Measurements from ENCODE around the gene ADARB2.

ADARB2 gene

DNA sequence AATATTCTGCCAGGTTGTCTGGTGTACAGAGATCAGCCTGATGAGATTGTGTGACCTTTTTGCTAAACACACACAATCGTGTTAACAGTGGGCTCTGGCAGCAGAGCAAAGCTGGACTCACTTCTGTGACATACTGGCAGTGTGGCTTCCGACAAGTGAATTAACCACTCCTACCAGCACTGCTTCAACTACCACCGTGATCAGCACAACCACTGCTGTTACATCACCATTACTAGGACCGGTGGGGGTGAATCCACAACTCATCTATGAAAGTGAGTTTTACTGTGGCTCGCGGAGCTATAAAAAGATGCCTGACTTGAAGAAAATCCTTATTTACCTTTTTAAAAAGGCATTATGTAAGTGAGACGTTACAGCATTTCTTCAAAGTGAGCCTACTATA is 545.6 kb downstream of the ADARB2 start:
- DNase-seq (ENCODE audit: low read depth in 2 of 2): no peak

DNA sequence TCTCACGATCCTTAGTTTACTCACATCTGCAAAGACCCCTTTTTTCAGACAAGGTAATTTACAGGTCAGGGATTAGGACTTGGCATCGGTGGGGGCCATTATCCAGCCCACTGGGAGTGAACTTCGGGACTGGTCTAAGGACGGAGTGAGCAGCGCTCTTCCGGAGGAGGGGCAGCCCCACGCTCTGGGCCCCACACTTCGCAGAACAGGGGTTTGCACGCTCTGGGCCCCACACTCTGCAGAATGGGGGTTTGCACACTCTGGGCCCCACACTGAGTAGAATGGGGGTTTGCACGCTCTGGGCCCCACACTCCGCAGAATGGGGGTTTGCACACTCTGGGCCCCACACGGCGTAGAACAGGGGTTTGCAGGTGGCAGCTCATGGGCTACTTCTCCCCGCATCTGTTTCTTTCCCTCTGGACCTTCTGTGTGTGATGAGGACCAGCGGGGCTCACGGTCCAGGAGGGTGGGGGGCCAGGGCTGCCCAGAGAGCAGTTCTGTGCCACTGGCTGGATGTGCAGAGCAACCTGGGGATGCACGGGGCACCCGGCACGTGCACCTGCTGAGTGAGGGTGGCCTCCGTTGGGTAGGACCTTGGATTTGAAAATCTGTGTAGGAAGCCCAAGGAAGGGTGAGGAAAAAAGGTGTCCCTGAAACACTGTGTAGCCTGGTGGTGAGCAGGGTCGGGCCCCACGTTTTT is 546.4 kb downstream of the ADARB2 start:
- no peak for DNase-seq (ENCODE audit: low read depth in 2 of 2)

DNA sequence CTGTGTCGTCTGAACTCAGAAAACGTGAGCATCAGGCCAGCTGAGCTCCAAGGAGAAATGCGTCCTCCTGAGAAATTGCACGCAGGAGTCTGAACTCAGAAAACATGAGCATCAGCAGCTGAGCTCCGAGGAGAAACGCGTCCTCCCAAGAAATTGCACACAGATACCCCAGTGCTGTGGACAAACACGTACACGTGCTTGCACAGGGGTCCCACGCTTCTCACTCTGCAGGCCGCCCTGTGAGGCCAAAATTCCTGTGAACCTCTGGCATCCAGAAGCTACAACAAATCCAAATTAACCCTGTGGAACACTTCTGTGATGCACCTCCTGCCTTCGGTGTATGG is 547.3 kb downstream of the ADARB2 start:
- no peak for DNase-seq (ENCODE audit: low read depth in 2 of 2)

DNA sequence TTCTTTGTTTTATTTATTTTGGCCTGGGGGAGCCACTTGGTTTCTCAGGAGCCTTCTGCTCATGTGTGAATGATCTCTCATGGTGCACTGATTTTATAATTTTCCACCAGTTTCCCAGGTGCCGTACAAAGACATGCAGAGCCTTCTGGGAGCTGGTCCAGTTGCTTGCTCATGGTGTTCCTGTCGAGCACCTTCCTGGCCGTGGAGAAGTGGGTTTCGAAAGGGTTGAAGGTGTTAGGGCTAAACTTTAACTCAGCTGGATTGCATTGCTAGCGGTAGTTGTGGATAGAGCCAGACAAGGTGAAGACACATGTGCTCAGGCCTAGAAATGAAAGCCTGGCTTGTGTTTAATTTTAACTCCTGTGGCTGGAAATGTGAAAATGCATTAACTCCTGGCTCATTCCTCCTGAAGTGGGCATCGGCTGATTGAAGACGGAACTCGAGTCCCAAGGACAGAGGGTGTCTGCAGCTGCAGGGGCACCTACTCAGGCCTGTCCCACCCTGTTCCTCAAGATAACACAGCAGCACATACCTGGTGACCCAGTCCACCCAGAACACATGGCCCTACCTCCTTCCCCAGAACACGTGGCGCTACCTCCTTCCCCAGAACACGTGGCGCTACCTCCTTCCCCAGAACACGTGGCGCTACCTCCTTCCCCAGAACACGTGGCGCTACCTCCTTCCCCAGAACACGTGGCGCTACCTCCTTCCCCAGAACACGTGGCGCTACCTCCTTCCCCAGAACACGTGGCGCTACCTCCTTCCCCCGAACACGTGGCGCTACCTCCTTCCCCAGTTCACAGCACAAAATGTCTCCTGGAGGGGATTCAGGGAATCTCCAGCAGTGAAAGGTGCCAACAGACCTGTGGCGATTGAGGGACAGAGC is 547.9 kb downstream of the ADARB2 start:
- DNase-seq (ENCODE audit: low read depth in 2 of 2): no peak

DNA sequence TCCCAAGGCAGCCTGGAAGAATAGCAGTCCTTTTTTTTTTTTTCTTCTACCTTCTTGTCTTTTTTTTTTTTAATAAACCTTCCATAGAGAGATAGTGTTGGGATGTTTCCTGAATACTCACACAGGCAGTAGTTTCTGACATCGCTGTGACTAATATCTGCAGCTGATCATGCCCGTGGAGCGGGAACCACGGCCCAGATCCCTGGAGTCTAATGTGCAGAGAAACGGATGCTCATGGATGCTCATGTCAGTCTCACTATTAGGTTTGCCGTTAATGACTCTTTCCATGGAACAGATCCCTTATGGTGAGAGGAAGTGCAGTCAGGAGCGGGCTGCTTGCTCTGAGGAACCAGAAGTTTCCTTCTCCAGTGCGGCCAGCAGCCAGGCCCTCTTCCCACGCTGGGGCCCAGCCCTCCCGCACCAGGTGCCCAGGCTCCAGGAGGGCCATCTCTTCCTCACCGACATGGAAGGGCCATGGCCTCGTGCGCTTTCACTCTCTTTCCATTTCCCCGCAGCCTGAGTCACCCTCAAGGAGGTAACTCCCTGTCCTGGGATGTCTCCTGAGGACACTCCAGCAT is 548.7 kb downstream of the ADARB2 start:
- no peak for DNase-seq (ENCODE audit: low read depth in 2 of 2)

DNA sequence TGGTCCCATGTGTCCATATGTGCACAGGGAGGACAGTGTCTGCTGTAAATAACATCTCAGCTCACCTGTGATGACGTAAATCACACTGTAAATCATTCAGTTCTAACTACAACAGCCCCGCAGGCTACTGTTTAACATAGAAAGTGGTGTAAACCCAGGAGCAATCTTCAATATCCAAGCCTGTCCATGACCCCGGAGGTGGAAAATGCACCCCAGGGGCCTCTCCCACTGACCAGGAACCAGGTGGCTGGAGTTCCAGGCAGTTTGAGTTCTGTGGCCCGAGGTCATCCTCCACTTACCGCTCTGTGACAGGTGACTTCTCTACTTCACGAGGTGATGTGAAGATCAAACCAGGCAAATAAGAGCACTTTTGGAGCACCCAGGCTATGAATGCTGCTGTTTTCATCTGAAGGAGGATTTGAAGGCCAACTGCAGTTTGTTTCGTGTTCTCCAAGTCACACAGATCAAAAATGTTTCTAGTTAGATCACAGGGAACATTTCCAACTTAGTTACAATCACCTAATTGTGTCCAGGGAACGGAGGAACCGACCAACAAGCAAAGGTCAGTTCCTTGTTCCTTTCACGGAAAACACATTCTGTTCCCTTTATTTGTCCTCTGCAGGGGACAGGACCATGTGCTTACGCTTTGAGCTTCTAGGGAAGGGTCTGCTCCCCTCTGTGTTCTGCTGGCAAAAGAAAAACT is 549.3 kb downstream of the ADARB2 start:
- DNase-seq (ENCODE audit: low read depth in 2 of 2): no peak

DNA sequence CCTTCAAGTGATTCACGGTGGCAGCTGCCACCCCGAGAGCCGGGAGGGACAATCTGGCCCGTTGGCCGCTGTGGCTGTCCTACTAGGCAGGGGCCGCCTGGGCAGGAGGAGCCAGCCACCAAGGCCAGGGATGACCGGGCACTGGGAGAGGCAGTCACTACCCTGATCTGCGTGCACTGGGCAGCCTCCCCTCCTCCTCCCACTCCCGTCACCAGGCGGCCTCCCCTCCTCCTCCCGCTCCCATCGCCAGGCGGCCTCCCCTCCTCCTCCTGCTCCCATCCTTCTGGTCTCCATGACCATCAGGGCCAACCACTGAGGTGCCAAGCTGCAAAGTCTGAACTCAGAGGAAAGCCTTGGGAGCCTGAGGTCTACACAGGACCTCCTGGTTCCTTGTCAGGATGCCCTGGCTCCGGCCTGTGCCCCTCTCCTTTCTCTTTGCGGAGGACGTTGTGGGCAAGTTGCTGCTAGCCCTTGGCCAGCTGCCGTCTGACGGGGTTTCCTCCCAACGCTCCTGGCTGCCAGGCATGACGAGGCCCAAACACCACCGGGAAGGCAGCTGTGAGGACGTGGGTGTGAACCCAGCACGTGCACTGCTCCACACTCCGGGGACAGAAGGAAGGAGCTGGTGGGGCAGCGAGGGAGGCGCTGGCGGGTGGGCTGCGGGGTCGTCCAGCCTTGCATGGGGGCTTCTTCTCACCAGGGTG is 550.0 kb downstream of the ADARB2 start:
- DNase-seq (ENCODE audit: low read depth in 2 of 2): no peak

DNA sequence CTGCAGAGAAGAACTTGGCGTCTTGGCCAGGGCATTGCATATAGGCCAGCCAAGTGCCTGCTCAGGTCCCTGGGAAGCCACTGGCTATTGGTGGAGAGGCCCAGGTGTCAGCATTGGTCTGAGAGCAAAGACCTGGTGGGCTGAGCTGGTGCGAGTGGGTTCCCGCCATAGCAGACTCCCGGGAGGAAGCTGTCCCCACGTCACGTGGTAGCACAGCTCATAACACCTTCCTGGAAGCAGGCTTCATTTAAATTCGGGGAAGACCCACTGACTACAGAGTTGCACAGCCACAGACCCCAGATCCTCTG is 550.7 kb downstream of the ADARB2 start:
- DNase-seq (ENCODE audit: low read depth in 2 of 2): no peak

DNA sequence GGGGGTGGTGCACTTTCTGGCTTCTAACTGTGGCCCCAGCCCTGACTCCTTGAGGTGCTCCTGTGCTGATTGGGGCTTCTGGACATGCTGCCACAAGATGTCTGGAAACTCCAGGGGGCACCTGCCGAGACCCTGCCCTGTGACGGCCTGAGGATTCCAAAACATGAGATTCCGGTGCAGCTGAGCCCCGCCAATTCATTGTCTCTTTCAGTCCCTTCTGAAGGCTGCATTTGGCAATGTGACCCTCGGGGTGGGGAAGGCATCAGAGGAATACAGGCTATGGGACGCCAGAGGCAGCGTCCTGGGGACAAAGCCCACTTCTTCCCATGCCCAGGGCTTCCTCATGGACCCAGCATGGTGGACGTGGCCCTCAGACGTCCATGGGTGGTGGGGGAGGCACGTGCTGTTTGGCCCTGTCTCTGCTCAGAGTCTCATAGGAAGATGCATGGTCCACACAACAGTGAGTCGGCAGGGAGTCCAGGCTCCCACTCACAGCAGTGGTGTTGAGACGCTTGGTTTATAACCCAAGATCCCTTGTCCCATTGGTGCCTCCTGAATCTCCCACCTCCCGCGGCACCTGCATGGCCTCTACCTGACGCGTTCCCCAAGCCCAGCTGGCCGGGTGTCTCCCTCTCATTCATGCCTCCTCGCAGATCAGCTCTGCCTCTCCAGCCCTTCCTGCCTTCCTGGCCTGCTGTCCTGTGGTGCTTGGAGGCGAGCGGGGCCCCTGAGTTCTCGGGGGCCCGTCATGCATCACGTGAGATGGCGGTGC is 551.2 kb downstream of the ADARB2 start:
- no peak for DNase-seq (ENCODE audit: low read depth in 2 of 2)

DNA sequence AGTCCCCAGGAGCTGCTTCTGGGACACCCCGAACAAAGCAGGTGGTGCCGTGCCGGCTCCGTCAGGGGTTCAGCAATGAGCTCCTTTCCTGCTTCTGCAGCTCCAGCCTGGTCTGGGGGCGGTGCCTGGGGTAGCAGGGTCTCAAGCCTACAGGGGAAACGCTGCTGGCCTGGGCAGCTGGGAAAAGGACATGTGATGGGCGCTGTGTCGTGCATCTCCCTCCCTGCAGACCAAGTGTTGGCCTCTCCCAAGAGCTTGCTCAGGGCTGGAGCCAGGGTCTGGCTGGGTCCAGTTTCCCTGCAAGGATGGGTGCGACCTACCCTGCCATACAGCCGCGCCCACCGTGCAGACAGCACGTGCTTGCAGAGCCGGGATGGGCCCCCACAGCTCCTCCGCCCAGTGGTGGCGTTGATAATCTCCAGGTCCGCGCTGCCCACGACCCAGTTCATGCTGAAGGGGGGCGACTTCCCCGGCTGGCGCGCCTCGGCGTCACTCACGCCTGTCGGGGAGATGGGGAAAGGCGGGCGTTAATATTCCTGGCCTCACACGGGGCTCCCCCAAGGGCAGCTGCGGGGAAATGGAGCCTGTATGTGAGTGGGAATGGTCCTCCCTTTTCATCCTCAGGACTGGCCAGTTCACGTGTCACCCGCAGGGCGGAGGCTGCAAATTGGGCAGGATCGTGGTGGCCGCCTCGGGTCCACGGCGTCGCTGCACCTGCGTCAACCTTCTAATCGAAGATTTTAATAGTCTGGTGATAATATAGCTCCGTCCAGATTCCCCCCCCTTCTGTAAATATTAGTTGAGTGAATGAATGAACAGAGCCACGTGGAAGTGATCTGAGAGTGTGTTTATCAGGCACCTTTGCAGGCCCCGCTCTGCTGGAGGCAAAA is 552.5 kb downstream of the ADARB2 start:
- DNase-seq (ENCODE audit: low read depth in 2 of 2): no peak

DNA sequence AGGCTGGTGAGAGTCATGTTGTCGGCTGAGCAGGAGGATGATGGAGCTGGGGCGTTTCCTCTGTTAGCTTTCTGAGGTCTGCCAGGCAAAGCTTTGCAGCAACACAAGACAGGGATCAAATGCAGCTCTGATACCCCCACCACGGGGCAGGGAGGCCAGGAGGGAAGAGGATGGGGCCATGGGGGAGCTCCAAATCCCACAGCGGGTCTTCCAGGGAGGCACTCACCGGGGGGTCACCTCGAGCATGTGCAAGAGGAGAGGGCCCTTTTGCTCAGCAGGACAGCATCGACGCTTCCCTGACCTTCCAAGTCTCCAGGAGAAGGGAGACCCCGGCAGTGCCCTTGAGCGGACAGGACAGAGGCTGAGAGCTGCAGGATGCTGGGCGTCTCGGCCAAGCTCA is 553.6 kb downstream of the ADARB2 start:
- no peak for DNase-seq (ENCODE audit: low read depth in 2 of 2)

DNA sequence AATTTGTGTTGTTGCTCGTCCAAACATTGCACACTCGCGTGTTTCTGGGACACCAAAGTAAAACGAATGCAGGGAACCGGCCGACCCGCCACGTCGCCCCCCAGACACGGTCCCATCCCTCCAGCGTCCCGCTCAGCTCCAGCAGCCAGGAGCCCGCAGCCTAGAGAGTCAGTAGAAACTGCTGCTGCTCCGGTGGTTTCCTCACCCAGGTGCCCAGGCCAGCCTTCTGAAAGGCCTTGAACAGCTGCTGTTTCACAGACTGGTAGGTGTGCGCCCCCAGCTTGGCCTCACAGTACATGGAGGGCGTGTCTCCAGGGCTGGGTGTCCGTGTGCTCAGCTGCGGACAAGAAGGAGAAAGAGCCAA is 554.3 kb downstream of the ADARB2 start:
- no peak for DNase-seq (ENCODE audit: low read depth in 2 of 2)

DNA sequence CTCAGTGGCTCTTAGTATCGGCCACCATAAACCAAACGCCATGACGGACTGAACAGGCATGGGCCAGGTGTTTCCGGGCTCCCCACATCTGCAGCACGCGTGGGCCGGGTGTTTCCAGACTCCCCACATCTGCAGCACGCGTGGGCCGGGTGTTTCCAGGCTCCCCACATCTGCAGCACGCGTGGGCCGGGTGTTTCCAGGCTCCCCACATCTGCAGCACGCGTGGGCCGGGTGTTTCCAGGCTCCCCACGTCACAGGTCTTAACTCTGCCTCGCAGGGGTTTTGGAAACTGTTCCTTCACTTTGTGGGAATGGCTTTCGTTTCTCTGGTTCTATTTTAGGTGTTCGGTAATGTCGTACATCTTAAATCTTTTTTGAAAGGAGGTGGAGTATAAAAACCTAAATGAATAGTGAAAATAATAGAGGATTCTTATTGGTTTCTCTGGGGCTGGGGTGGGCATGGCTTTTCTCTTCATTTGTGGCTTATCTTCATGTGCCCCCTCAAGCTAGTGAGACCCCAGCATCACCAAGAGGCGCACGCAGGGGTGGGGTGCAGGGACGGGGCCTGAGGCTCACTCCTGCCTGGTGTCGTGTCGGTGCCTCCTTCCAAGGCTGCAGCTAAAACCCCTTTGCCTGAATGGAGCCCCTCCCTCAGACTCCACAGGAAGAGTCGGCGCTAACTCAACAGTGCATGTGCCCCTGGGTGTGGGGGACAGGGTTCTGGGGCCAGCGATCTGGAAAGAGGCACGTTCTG is 554.9 kb downstream of the ADARB2 start:
- no peak for DNase-seq (ENCODE audit: low read depth in 2 of 2)

DNA sequence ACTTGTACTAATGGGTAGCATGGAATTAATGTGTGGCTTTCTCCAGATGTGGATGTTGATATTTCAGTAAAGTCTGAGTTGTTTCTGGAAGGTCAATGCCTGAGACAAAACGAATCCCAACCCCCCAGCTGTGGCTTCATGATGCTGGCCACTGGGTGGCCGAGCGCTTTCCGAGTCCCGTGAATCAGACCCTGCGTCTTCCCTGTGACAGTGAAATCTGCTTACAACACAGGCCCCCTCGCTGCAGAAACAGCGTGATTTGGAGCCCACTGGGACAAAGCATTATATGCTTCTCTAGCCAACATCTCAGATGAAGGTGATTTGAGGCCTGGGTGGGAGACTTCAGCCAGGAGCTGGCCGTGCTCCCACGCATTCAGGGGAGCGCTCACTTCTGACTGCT is 556.5 kb downstream of the ADARB2 start:
- no peak for DNase-seq (ENCODE audit: low read depth in 2 of 2)

DNA sequence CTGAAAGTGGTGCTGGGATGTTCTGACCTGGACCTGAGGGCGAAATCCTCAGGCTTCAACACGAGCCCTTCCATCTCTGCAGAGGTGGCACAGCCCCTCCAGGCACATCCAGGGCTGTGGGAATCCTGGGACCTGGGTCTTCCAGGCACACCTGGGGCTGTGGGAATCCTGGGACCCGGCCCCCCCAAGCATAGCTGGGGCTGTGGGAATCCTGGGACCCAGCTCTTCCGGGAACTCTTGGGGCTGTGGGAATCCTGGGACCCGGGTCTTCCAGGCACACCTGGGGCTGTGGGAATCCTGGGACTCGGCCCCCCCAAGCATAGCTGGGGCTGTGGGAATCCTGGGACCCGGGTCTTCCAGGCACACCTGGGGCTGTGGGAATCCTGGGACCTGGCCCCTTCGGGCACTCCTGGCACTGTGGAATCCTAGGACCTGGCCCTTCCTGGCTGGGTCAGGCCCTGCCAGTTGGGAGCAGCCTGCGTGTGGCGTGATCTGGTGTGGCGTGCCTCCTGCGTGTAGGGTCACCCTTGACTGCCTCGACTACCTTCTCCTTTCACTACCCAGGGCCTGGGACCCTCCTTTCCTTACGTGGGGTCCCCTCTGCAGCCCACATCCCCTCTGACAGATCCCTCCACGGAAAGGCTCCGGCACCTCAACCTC is 557.1 kb downstream of the ADARB2 start:
- DNase-seq (ENCODE audit: low read depth in 2 of 2): no peak

DNA sequence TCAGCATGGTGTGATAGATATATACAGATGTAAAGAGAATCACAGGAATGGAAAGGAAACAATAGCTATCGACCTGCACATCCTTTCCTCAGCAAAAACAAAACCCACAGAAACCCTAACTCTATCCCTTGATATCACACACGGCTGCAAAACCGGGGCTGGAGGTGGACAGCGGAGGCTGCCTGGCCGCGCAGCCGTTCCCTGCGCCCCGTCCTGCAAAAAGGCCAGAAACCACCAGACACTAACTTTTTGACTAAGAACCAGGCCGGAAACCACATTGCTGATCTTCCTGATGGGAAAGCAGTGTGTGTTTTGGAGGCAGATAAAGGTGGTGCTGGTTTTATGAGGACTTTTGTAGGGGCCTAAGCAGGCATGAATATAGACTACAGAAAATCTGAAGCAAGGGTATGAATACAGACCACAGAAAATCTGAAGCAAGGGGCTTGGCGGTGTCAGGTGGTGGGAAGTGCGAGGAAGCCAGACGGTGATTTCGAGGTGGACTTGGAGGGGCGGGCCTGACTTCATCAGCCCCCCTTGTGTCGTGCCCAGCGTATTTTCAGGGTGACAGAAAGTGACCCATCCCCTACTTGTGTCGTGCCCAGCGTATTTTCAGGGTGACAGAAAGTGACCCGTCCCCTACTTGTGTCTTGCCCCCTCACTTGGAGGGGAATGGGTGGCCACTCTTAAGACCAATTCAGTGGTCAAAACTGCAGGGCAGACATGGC is 557.8 kb downstream of the ADARB2 start:
- no peak for DNase-seq (ENCODE audit: low read depth in 2 of 2)

DNA sequence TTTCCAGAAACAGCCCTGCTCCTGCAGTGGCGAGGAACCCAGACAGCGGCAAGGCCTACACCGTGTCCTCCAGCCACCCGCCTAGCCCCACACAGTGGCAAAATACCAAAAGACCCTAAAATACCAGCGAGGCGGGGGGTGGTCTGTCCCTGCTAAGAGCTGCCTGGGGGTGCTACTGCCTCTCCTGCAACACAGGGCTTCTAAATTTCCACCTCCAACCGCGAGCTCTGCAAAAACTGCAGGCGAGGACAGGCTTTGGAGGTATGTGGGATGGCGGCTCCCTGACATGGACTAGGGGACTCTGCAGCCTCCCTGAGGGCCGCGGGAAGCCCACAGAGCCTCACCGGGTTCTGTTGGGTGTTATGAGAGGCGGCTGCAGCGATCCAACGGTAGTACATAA is 558.8 kb downstream of the ADARB2 start:
- no peak for DNase-seq (ENCODE audit: low read depth in 2 of 2)

DNA sequence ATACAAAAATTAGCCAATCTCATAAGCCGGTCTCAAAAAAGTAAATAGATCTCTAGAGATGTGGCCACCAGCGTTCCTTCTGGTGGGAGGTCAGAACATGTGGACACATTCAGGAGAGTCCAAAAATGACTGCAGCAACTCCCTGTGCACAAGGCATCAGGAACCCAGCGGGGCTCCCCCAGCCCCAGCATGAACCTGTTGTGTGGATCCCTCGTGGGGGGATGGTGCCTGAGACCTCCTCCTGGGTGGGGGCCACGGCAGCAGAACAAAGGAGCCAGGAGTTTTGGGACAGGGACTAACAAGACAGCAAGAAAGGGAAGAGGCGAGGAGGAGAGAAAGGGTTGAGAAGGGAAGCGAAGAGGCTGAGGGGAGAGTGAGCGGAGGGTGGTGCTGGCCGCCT is 559.4 kb downstream of the ADARB2 start:
- no peak for DNase-seq (ENCODE audit: low read depth in 2 of 2)
